Superior temporal gyrus (tissue), 1 donor: ENCODE measurements around the gene XPOT.

Experiments
- DNase-seq: peaks from one replicate; pipeline ENCODE4 v3.0.0-alpha.2; 2016; ENCODE audit errors: extremely low spot score

Gene XPOT

GRCh38 chr12:64469455-64470142, 65.4 kb downstream of the XPOT start:
- no peak for DNase-seq

- no peak for DNase-seq
Observed at GRCh38 chr12:64470495-64470894, 66.3 kb downstream of the XPOT start.

GRCh38 chr12:64473176-64473575, 69.0 kb downstream of the XPOT start:
- DNase-seq, result no peak

- no peak for DNase-seq
Observed at GRCh38 chr12:64475518-64475917, 71.3 kb downstream of the XPOT start.

- no peak for DNase-seq
Observed at GRCh38 chr12:64476844-64477243, 72.7 kb downstream of the XPOT start.

GRCh38 chr12:64478661-64479060, 74.5 kb downstream of the XPOT start:
- no peak for DNase-seq

GRCh38 chr12:64480148-64480547, 76.0 kb downstream of the XPOT start:
- no peak for DNase-seq

GRCh38 chr12:64486657-64487056, 82.5 kb downstream of the XPOT start:
- no peak for DNase-seq

- no peak for DNase-seq
Observed at GRCh38 chr12:64491718-64492117, 87.5 kb downstream of the XPOT start.

- DNase-seq, result no peak
Observed at GRCh38 chr12:64493513-64493912, 89.3 kb downstream of the XPOT start.

- DNase-seq, result no peak
Observed at GRCh38 chr12:64494998-64495729, 91.0 kb downstream of the XPOT start.

- DNase-seq, result no peak
Observed at GRCh38 chr12:64496839-64497400, 92.7 kb downstream of the XPOT start.

- no peak for DNase-seq
Observed at GRCh38 chr12:64497484-64497883, 93.3 kb downstream of the XPOT start.

GRCh38 chr12:64497903-64498302, 93.7 kb downstream of the XPOT start:
- no peak for DNase-seq

GRCh38 chr12:64500394-64500793, 96.2 kb downstream of the XPOT start:
- DNase-seq, result no peak
